ENCODE measurements around the gene CFDP1. TPM values are rescaled to one million over a fixed set of nuclear protein-coding genes. Genes with fewer than 3 reads are reported as not detected.
A peak's percentile ranks its signal among the peaks of the same experiment; 100 is the strongest.

The CFDP1 gene
- total and polyA plus RNA-seq, 2 of the 13 experiments (the other 11 are each of a cell fraction or from before 2014, with no cell fraction given), result 78.6 to 153 TPM

DNA sequence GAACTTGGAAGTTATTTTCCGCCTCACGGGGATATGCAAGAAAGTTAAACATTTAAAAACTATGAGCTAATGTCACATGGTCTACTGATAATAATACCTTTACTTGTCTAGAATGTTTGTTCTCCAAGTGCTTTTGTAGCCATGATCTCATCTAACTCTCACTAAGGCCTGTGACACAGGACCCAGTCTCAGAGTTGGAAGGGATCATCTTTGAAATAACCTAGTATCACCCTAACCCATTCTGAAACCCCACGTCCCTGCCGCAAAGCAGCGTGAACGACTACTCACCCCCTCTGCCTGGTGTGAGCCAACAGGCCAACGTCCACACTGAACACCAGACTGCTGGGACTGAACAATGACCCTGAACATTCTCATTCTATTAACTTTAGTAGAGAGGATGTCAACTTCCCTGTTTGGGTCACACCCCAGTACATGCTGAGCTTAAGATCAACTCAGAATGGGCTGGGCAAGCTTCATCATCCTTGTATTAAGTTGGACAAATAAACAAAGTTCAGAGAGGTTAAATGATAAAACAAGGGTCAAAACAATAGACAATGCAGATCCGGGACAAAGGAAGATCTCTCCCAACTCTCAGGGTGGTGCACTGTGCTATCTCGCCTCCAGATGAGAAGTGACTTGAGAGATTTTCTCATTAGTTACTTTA lies 127.1 kb downstream of the CFDP1 start (continued):
- TF ChIP-seq XRCC5 (optimal IDR thresholded peaks at IDR 0.05; ENCODE audit: low read length) (peak; percentile 65), ZKSCAN8 (CRISPR knock-in tag; IDR thresholded peaks at IDR 0.05; ENCODE audit: borderline replicate concordance) (peak; percentile 90), NCOR1 (IDR thresholded peaks at IDR 0.05; ENCODE audit: borderline replicate concordance, low read length) (peak; percentile 93), ZNF292 (CRISPR knock-in tag; IDR thresholded peaks at IDR 0.05; ENCODE audit: borderline replicate concordance, low read depth) (peak; percentile 82; the same call in 1 of the 2 replicates), TBX3 (IDR thresholded peaks at IDR 0.05; ENCODE audit: borderline replicate concordance) (peak; percentile 48; the same call in 1 of the 2 replicates), FOSL2 (CRISPR knock-in tag; IDR thresholded peaks at IDR 0.05) (peak; percentile 86), NR1H2 (CRISPR knock-in tag; IDR thresholded peaks at IDR 0.05; ENCODE audit: borderline replicate concordance, low read depth) (no peak), ZNF577 (CRISPR knock-in tag; IDR thresholded peaks at IDR 0.05; ENCODE audit: borderline replicate concordance, low read depth) (no peak), SMYD3 (CRISPR knock-in tag; IDR thresholded peaks at IDR 0.05) (0 out of 2 replicates have a peak, but pooled peaks have one; percentile 62), ZNF235 (CRISPR knock-in tag; IDR thresholded peaks at IDR 0.05; ENCODE audit: borderline replicate concordance) (no peak), ELF1 (CRISPR knock-in tag; IDR thresholded peaks at IDR 0.05) (peak; percentile 72), RBM22 (optimal IDR thresholded peaks at IDR 0.05; ENCODE audit: low read length) (no peak), CCDC6 (CRISPR knock-in tag; IDR thresholded peaks at IDR 0.05) (peak; percentile 43; the same call in 1 of the 2 replicates), PPARG (CRISPR knock-in tag; conservative IDR thresholded peaks at IDR 0.05) (peak; percentile 87), MZF1 (CRISPR knock-in tag; IDR thresholded peaks at IDR 0.05; ENCODE audit: borderline replicate concordance) (no peak)
- TF ChIP-seq, protein P1, sequence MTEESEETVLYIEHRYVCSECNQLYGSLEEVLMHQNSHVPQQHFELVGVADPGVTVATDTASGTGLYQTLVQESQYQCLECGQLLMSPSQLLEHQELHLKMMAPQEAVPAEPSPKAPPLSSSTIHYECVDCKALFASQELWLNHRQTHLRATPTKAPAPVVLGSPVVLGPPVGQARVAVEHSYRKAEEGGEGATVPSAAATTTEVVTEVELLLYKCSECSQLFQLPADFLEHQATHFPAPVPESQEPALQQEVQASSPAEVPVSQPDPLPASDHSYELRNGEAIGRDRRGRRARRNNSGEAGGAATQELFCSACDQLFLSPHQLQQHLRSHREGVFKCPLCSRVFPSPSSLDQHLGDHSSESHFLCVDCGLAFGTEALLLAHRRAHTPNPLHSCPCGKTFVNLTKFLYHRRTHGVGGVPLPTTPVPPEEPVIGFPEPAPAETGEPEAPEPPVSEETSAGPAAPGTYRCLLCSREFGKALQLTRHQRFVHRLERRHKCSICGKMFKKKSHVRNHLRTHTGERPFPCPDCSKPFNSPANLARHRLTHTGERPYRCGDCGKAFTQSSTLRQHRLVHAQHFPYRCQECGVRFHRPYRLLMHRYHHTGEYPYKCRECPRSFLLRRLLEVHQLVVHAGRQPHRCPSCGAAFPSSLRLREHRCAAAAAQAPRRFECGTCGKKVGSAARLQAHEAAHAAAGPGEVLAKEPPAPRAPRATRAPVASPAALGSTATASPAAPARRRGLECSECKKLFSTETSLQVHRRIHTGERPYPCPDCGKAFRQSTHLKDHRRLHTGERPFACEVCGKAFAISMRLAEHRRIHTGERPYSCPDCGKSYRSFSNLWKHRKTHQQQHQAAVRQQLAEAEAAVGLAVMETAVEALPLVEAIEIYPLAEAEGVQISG (CRISPR knock-in tag; IDR thresholded peaks at IDR 0.05), result peak; percentile 72
- TF ChIP-seq, protein P2, sequence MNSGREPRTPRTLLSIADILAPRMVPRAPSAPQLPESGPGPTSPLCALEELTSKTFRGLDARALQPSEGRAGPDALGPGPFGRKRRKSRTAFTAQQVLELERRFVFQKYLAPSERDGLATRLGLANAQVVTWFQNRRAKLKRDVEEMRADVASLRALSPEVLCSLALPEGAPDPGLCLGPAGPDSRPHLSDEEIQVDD (CRISPR knock-in tag; IDR thresholded peaks at IDR 0.05; ENCODE audit: borderline replicate concordance), result no peak
- TF ChIP-seq, protein P3, sequence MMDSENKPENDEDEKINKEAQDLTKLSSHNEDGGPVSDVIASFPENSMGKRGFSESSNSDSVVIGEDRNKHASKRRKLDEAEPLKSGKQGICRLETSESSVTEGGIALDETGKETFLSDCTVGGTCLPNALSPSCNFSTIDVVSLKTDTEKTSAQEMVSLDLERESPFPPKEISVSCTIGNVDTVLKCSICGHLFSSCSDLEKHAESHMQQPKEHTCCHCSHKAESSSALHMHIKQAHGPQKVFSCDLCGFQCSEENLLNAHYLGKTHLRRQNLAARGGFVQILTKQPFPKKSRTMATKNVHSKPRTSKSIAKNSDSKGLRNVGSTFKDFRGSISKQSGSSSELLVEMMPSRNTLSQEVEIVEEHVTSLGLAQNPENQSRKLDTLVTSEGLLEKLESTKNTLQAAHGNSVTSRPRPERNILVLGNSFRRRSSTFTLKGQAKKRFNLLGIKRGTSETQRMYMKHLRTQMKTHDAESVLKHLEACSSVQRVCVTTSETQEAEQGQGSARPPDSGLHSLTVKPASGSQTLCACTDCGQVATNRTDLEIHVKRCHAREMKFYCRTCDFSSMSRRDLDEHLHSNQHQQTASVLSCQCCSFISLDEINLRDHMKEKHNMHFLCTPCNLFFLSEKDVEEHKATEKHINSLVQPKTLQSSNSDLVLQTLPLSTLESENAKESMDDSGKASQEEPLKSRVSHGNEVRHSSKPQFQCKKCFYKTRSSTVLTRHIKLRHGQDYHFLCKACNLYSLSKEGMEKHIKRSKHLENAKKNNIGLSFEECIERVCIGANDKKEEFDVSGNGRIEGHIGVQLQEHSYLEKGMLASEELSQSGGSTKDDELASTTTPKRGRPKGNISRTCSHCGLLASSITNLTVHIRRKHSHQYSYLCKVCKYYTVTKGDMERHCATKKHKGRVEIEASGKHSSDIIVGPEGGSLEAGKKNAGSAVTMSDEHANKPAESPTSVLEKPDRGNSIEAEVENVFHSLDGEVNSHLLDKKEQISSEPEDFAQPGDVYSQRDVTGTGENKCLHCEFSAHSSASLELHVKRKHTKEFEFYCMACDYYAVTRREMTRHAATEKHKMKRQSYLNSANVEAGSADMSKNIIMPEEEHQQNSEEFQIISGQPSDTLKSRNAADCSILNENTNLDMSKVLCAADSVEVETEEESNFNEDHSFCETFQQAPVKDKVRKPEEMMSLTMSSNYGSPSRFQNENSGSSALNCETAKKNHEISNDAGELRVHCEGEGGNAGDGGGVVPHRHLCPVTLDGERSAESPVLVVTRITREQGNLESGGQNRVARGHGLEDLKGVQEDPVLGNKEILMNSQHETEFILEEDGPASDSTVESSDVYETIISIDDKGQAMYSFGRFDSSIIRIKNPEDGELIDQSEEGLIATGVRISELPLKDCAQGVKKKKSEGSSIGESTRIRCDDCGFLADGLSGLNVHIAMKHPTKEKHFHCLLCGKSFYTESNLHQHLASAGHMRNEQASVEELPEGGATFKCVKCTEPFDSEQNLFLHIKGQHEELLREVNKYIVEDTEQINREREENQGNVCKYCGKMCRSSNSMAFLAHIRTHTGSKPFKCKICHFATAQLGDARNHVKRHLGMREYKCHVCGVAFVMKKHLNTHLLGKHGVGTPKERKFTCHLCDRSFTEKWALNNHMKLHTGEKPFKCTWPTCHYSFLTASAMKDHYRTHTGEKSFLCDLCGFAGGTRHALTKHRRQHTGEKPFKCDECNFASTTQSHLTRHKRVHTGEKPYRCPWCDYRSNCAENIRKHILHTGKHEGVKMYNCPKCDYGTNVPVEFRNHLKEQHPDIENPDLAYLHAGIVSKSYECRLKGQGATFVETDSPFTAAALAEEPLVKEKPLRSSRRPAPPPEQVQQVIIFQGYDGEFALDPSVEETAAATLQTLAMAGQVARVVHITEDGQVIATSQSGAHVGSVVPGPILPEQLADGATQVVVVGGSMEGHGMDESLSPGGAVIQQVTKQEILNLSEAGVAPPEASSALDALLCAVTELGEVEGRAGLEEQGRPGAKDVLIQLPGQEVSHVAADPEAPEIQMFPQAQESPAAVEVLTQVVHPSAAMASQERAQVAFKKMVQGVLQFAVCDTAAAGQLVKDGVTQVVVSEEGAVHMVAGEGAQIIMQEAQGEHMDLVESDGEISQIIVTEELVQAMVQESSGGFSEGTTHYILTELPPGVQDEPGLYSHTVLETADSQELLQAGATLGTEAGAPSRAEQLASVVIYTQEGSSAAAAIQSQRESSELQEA (CRISPR knock-in tag; IDR thresholded peaks at IDR 0.05; ENCODE audit: not compliant biosample characterization), result no peak

All from HepG2 (cell line).